Vagina (tissue), 2 donors: Measurements from ENCODE around the gene DMAP1.

Experiments
- POLR2A ChIP-seq, 2 donors: fragments of 450-650 bp; IDR thresholded peaks; one replicate each; pipeline ENCODE4 v1.6.1; 2017; ENCODE audit warnings: antibody characterized with exemption in 2 of 2, mild to moderate bottlenecking in 2 of 2, moderate library complexity in 2 of 2
- POLR2AphosphoS5 ChIP-seq, 2 donors: sonication (generic); formaldehyde crosslinking; IDR thresholded peaks; one replicate each; pipeline ENCODE4 v1.9.0; 2017; ENCODE audit warnings: antibody characterized with exemption in 2 of 2, mild to moderate bottlenecking in 2 of 2, low read depth in 1 of 2; ENCODE audit not compliant: insufficient read depth in 1 of 2
- TF ChIP-seq, protein P1 (sequence below), 3 experiments: fragments of 450-650 bp in 2 of 3; fragments of 200-600 bp in 1 of 3; sonication (generic) in 1 of 3; IDR thresholded peaks; one replicate each; pipeline ENCODE4 v1.5.1; 2017 to 2019; ENCODE audit warnings: antibody characterized with exemption in 3 of 3, mild to moderate bottlenecking in 2 of 3, moderate library complexity in 2 of 3

DNA sequence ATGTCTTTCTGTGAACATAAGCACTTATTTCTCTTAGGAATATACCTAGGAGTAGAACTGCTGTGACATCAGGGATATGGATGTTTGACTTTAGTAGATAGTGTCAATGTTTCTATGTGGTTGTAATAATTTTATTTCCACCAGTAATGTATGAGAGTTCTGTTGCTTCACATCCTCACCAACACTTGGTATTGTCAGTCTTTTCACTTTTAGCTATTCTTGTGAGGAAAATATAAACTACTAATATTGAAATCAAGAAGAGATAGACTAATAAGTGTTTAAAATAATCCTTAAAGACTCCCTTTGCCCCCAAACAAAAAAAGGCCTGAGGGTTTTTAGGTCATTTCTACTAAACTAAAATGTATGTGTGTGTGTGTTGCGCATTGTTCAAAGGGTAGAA is 2.7 kb upstream of the DMAP1 start:
- TF ChIP-seq POLR2A (IDR thresholded peaks at IDR 0.05) (no peak), POLR2AphosphoS5 (IDR thresholded peaks at IDR 0.05; ENCODE audit: insufficient read depth in 1 of 2, low read depth in 1 of 2) (no peak)
- TF ChIP-seq, protein P1, sequence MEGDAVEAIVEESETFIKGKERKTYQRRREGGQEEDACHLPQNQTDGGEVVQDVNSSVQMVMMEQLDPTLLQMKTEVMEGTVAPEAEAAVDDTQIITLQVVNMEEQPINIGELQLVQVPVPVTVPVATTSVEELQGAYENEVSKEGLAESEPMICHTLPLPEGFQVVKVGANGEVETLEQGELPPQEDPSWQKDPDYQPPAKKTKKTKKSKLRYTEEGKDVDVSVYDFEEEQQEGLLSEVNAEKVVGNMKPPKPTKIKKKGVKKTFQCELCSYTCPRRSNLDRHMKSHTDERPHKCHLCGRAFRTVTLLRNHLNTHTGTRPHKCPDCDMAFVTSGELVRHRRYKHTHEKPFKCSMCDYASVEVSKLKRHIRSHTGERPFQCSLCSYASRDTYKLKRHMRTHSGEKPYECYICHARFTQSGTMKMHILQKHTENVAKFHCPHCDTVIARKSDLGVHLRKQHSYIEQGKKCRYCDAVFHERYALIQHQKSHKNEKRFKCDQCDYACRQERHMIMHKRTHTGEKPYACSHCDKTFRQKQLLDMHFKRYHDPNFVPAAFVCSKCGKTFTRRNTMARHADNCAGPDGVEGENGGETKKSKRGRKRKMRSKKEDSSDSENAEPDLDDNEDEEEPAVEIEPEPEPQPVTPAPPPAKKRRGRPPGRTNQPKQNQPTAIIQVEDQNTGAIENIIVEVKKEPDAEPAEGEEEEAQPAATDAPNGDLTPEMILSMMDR (IDR thresholded peaks at IDR 0.05): no peak
